HepG2 (cell line): ENCODE measurements around the gene SNAI3. TPM values are rescaled to one million over a fixed set of nuclear protein-coding genes. Genes with fewer than 3 reads are reported as not detected.

ENCODE experiments used
- ATAC-seq: fragments of 200-7000 bp; cut with Tn5 transposase; 3 replicates; pipeline ENCODE4 v1.9.1; 2020; ENCODE audit warnings: mild to moderate bottlenecking, moderate library complexity
- BruUV-seq: library from RNA; stranded (reverse); fragments of 400-500 nt; replicated peaks from 2 replicates; lab custom pipeline; 2021; lab: Mats Ljungman, UMichigan
- CTCF ChIA-PET: fragments of 300-600 bp; formaldehyde crosslinking; extraction: SDS; loops from one replicate; lab custom pipeline; 2021; ENCODE audit warnings: low total read pairs, inconsistent platforms, low intra/inter-chr PET ratio; lab: Yijun Ruan, JAX
- POLR2A ChIA-PET: fragments of 350-600 bp; sonication (Branson Sonifier 250); formaldehyde crosslinking; loops from one replicate; lab custom pipeline; 2020; ENCODE audit warnings: antibody characterized with exemption, inconsistent platforms; lab: Yijun Ruan, JAX
- DNase-seq: peaks from one replicate; pipeline ENCODE4 v3.0.0-alpha.2; 2015; ENCODE audit warnings: low spot score
- FAIRE-seq: peaks from 3 replicates; lab custom pipeline; 2011; peaks lifted over from hg19 to GRCh38; lab: Jason Lieb, UNC
- H2AFZ ChIP-seq: one replicate; pipeline ENCODE4 v1.6.1; 2011; ENCODE audit warnings: low read length, inconsistent platforms
- H3K27ac ChIP-seq: fragments of 300-600 bp; 3 replicates; pipeline ENCODE4 v1.8.0; 2011; ENCODE audit warnings: mixed run types, mild to moderate bottlenecking, mixed read lengths, low read length, inconsistent platforms; ENCODE audit not compliant: insufficient read depth; ENCODE audit errors: extremely low read length
- H3K27me3 ChIP-seq, 2 experiments: fragments of 200-600 bp in 1 of 2; 2 replicates in 1 of 2; 3 replicates in 1 of 2; pipeline versions ENCODE4 v1.6.0 to v1.8.0; 2011; ENCODE audit warnings: low read length in 2 of 2, mild to moderate bottlenecking in 2 of 2, moderate library complexity in 2 of 2, inconsistent platforms in 1 of 2; ENCODE audit not compliant: insufficient read depth in 2 of 2, control insufficient read depth in 1 of 2
- H3K36me3 ChIP-seq, 2 experiments: fragments of 200-600 bp in 1 of 2; replicated peaks in 1 of 2; 2 replicates in 1 of 2; 3 replicates in 1 of 2; pipeline versions ENCODE4 v1.5.1 to v1.8.0; 2011; ENCODE audit warnings: low read length in 2 of 2, inconsistent platforms in 1 of 2; ENCODE audit not compliant: insufficient read depth in 2 of 2, control insufficient read depth in 1 of 2
- H3K4me1 ChIP-seq: 2 replicates; pipeline ENCODE4 v1.5.1; 2012; ENCODE audit warnings: low read length, inconsistent platforms; ENCODE audit not compliant: insufficient read depth
- H3K4me2 ChIP-seq: 2 replicates; pipeline ENCODE4 v1.6.0; 2011; ENCODE audit warnings: low read depth, low read length, inconsistent platforms
- H3K4me3 ChIP-seq, 3 experiments: fragments of 200-600 bp in 1 of 3; sonication (generic), shearing (Covaris generic) in 1 of 3; replicated peaks in 1 of 3; 2 replicates each; pipeline ENCODE4 v1.5.1; 2011 to 2016; ENCODE audit warnings: low read length in 3 of 3, inconsistent platforms in 2 of 3, low read depth in 2 of 3, mild to moderate bottlenecking in 2 of 3, control low read depth in 1 of 3, mixed read lengths in 1 of 3; ENCODE audit not compliant: insufficient read depth in 1 of 3
- H3K79me2 ChIP-seq: one replicate; pipeline ENCODE4 v1.6.1; 2011; ENCODE audit warnings: low read length, inconsistent platforms; ENCODE audit not compliant: insufficient read depth
- H3K9ac ChIP-seq: 2 replicates; pipeline ENCODE4 v1.6.0; 2011; ENCODE audit warnings: mild to moderate bottlenecking, low read depth, low read length, inconsistent platforms; ENCODE audit not compliant: insufficient read depth
- H3K9me3 ChIP-seq: 2 replicates; pipeline ENCODE4 v1.5.1; 2012; ENCODE audit warnings: mild to moderate bottlenecking, low read length
- H4K20me1 ChIP-seq: 2 replicates; pipeline ENCODE4 v1.6.0; 2011; ENCODE audit warnings: inconsistent platforms, mild to moderate bottlenecking, low read length, moderate library complexity; ENCODE audit not compliant: insufficient read depth
- AGO2 ChIP-seq: fragments of 200-400 bp; formaldehyde crosslinking; optimal IDR thresholded peaks from 2 replicates; pipeline ENCODE3; 2017; ENCODE audit warnings: mild to moderate bottlenecking, low read depth, low read length, moderate library complexity
- KDM3A ChIP-seq: IDR thresholded peaks from 2 replicates; pipeline ENCODE4 v1.6.1; 2018; ENCODE audit warnings: low read depth, missing compliant biosample characterization
- KDM5A ChIP-seq: fragments of 200-600 bp; sonication (generic); IDR thresholded peaks from 2 replicates; pipeline ENCODE4 v1.7.0; 2018; ENCODE audit warnings: antibody characterized with exemption, mild to moderate bottlenecking, low read length, borderline replicate concordance
- NFE2L1 ChIP-seq: sonication (generic); formaldehyde crosslinking; IDR thresholded peaks from 2 replicates; pipeline ENCODE4 v1.4.0; 2020; ENCODE audit warnings: missing genetic modification reagents, mild to moderate bottlenecking, borderline replicate concordance
- RBM22 ChIP-seq: fragments of 200-400 bp; formaldehyde crosslinking; optimal IDR thresholded peaks from 2 replicates; pipeline ENCODE3; 2017; ENCODE audit warnings: mild to moderate bottlenecking, low read length, moderate library complexity
- REPIN1 ChIP-seq: sonication (generic); formaldehyde crosslinking; IDR thresholded peaks from 2 replicates; pipeline ENCODE4 v1.8.0; 2022; ENCODE audit warnings: missing genetic modification reagents, low read depth, mild to moderate bottlenecking, borderline replicate concordance
- SATB2 ChIP-seq: sonication (generic); formaldehyde crosslinking; IDR thresholded peaks from 2 replicates; pipeline ENCODE4 v1.5.0; 2020; ENCODE audit warnings: missing genetic modification reagents
- WGBS: methylation state at CpG from one replicate; pipeline ENCODE4 v1.1.6; 2017; ENCODE audit warnings: low lambda C conversion rate; 5-methylcytosine and 5-hydroxymethylcytosine counted together
- in situ Hi-C: cut with HindIII; loops from 2 replicates; pipeline ENCODE4 v1.10.0; 2017; ENCODE audit warnings: low pct_unique_long_range_greater_than_20kb; ENCODE audit not compliant: extremely low pct_ligation_motif_present
- intact Hi-C: fragments of 100-400 bp; cut with micrococcal nuclease; formaldehyde crosslinking; loops from one replicate; pipeline ENCODE4 v1.10.0; 2022; ENCODE audit not compliant: unreplicated experiment
- polyA plus RNA-seq, 8 experiments: library from polyadenylated mRNA; depleted of rRNA in 3 of 8; stranded (reverse) in 7 of 8; unstranded in 1 of 8; fragments of >200 nt; fragmentation: Illumina TruSeq in 4 of 8; extraction: Trizol in 4 of 8; gene quantifications; 2 replicates each; pipeline versions ENCODE4 v1.2.1 to v1.2.3, GENCODE V29; 2011 to 2016; ENCODE audit warnings: low read depth in 4 of 8, missing spikeins in 1 of 8, mixed read lengths in 1 of 8; ENCODE audit not compliant: insufficient read depth in 1 of 8
- total RNA-seq, 5 experiments: library from RNA; depleted of rRNA; stranded (reverse); fragments of >200 nt; fragmentation: Illumina TruSeq; extraction: Trizol; gene quantifications; 2 replicates each; pipeline ENCODE4 v1.2.3, GENCODE V29; 2016; ENCODE audit warnings: low read depth in 1 of 5
- TF ChIP-seq, protein P1 (sequence below): IDR thresholded peaks from 2 replicates; pipeline ENCODE4 v1.6.1; 2016; ENCODE audit warnings: mild to moderate bottlenecking
- TF ChIP-seq, protein P2 (sequence below): sonication (generic); formaldehyde crosslinking; IDR thresholded peaks from 2 replicates; pipeline ENCODE4 v1.9.0; 2021; ENCODE audit warnings: missing genetic modification reagents, mild to moderate bottlenecking, borderline replicate concordance

The SNAI3 gene
- total and polyA plus RNA-seq, 2 of the 13 experiments (the other 11 are each of a cell fraction or from before 2014, with no cell fraction given): 0.09 to 0.18 TPM

DNA sequence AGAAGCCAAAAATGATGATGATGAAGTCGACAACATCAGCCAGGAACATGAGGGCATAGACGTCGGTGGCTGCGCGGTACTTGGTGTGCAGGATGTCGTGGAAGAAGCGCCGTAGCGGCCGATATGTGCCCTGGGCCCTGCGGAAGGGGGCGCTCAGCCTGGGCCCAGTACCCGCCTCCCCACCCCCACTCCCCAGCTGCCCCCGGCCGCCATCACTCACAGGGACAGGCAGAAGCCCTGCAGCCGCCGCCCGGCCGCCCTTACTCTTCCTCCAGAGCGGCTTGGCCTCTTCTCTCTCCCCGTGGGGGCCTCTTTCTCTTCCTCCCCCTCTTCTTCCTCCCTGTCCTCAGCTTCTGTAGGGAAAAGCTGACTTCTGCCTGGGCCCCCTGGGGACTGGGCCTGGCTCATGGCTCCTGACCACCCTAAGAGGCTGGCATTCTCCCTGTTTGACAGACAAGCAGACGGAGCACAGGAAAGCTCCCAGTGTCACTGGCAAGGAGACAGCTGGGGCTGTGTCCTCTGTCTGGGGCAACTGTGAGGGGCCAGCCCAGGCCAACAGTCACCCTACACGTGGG, 34.2 kb upstream of the SNAI3 start (continued):
- TF ChIP-seq, protein P1, sequence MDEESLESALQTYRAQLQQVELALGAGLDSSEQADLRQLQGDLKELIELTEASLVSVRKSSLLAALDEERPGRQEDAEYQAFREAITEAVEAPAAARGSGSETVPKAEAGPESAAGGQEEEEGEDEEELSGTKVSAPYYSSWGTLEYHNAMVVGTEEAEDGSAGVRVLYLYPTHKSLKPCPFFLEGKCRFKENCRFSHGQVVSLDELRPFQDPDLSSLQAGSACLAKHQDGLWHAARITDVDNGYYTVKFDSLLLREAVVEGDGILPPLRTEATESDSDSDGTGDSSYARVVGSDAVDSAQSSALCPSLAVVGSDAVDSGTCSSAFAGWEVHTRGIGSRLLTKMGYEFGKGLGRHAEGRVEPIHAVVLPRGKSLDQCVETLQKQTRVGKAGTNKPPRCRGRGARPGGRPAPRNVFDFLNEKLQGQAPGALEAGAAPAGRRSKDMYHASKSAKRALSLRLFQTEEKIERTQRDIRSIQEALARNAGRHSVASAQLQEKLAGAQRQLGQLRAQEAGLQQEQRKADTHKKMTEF (CRISPR knock-in tag): no peak
- TF ChIP-seq KDM3A: no peak
- no peak for TF ChIP-seq SATB2 (CRISPR knock-in tag)
- TF ChIP-seq NFE2L1 (CRISPR knock-in tag): no peak
- TF ChIP-seq, protein P2, sequence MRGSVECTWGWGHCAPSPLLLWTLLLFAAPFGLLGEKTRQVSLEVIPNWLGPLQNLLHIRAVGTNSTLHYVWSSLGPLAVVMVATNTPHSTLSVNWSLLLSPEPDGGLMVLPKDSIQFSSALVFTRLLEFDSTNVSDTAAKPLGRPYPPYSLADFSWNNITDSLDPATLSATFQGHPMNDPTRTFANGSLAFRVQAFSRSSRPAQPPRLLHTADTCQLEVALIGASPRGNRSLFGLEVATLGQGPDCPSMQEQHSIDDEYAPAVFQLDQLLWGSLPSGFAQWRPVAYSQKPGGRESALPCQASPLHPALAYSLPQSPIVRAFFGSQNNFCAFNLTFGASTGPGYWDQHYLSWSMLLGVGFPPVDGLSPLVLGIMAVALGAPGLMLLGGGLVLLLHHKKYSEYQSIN (CRISPR knock-in tag): no peak
- TF ChIP-seq KDM5A: no peak

DNA sequence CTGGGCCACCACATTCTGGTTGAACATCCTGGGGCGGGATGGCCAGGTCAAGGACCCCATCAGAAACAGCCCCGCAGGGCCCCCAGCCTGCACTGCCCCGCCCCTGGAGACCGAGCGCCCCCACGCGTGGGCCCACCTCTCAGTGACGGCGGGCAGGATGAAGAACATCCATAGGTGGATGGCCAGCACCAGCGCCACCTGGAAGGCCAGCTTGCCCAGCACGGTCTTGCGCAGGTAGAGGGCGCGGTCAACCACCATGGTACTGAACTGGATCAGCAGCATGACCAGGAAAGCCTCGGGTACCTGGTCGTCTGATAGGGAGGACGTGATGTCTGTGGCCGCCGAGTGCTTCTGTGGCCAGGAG, 33.6 kb upstream of the SNAI3 start:
- Histone ChIP-seq H3K36me3 (peaks cover 63 to 92% of the 10 kb centered on the region in 2 experiments; a peak in 4 of 5 replicates), H3K4me2 (no peak overlapping the region), H3K27ac (no peak overlapping the region)
- intact Hi-C loops: no loop called here
- no peak for DNase-seq
- POLR2A ChIA-PET: no interaction called here
- TF ChIP-seq RBM22 (peak; percentile 59), AGO2 (peak; percentile 79), REPIN1 (CRISPR knock-in tag) (no peak)
- TF ChIP-seq, all 625 proteins: peak for 2
- H3K4me1 ChIP-seq: no peaks in the 10 kb centered on the region
- ATAC-seq: no peak
- in situ Hi-C loops: no loop called here
- H3K79me2 ChIP-seq: no peaks in the 10 kb centered on the region
- BruUV-seq: no TSS peak
- H3K9me3 ChIP-seq: no peaks in the 10 kb centered on the region
- CTCF ChIA-PET: no interaction called here
- 97% methylated on average over 11 of the region's 19 CpGs for WGBS
- H3K9ac ChIP-seq: no peak overlapping the region
- no peak for FAIRE-seq
- no peak overlapping the region for H2AFZ ChIP-seq
- no peak overlapping the region for H3K4me3 ChIP-seq
- no peaks in the 10 kb centered on the region for H4K20me1 ChIP-seq
- H3K27me3 ChIP-seq: no peaks in the 10 kb centered on the region
